Neural cell (in vitro differentiated cells): ENCODE results near the gene CROCC.

ENCODE experiments used
- EP300 ChIP-seq: fragments of 450-650 bp; conservative IDR thresholded peaks from 2 replicates; pipeline ENCODE4 v1.6.1; 2014; ENCODE audit warnings: antibody characterized with exemption, mild to moderate bottlenecking, moderate library complexity; ENCODE audit not compliant: poor library complexity, severe bottlenecking
- EZH2 ChIP-seq: fragments of 200-600, 300-800 bp; shearing (Covaris generic), sonication (generic); IDR thresholded peaks from 2 replicates; pipeline ENCODE4 v1.6.1; 2014; ENCODE audit warnings: antibody characterized with exemption, low read length, borderline replicate concordance, mild to moderate bottlenecking; ENCODE audit not compliant: insufficient read depth, poor library complexity, severe bottlenecking
- MXI1 ChIP-seq: fragments of 450-650 bp; conservative IDR thresholded peaks from 2 replicates; pipeline ENCODE4 v1.6.1; 2014; ENCODE audit warnings: antibody characterized with exemption, mild to moderate bottlenecking; ENCODE audit not compliant: poor library complexity, severe bottlenecking
- POLR2AphosphoS5 ChIP-seq: IDR thresholded peaks from 2 replicates; pipeline ENCODE4 v1.6.1; 2012
- RAD21 ChIP-seq: fragments of 450-650 bp; conservative IDR thresholded peaks from 2 replicates; pipeline ENCODE4 v1.6.1; 2014; ENCODE audit warnings: antibody characterized with exemption, mild to moderate bottlenecking, moderate library complexity
- SMC3 ChIP-seq: fragments of 450-650 bp; conservative IDR thresholded peaks from 2 replicates; pipeline ENCODE4 v1.6.1; 2014; ENCODE audit warnings: antibody characterized with exemption, mild to moderate bottlenecking, moderate library complexity; ENCODE audit not compliant: poor library complexity
- TAF1 ChIP-seq: IDR thresholded peaks from 2 replicates; pipeline ENCODE4 v1.6.1; 2012; ENCODE audit warnings: low read depth
- TF ChIP-seq, protein P1 (sequence below): fragments of 450-650 bp; IDR thresholded peaks from 2 replicates; pipeline ENCODE4 v1.5.1; 2014; ENCODE audit warnings: antibody characterized with exemption, mild to moderate bottlenecking, moderate library complexity; ENCODE audit not compliant: poor library complexity, severe bottlenecking
- TF ChIP-seq, protein P2 (sequence below): IDR thresholded peaks from 2 replicates; pipeline ENCODE4 v1.6.1; 2012; ENCODE audit warnings: borderline replicate concordance

- TF ChIP-seq, protein P1, sequence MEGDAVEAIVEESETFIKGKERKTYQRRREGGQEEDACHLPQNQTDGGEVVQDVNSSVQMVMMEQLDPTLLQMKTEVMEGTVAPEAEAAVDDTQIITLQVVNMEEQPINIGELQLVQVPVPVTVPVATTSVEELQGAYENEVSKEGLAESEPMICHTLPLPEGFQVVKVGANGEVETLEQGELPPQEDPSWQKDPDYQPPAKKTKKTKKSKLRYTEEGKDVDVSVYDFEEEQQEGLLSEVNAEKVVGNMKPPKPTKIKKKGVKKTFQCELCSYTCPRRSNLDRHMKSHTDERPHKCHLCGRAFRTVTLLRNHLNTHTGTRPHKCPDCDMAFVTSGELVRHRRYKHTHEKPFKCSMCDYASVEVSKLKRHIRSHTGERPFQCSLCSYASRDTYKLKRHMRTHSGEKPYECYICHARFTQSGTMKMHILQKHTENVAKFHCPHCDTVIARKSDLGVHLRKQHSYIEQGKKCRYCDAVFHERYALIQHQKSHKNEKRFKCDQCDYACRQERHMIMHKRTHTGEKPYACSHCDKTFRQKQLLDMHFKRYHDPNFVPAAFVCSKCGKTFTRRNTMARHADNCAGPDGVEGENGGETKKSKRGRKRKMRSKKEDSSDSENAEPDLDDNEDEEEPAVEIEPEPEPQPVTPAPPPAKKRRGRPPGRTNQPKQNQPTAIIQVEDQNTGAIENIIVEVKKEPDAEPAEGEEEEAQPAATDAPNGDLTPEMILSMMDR: no peak
- TF ChIP-seq EP300: no peak
- no peak for TF ChIP-seq SMC3
- TF ChIP-seq, protein P2, sequence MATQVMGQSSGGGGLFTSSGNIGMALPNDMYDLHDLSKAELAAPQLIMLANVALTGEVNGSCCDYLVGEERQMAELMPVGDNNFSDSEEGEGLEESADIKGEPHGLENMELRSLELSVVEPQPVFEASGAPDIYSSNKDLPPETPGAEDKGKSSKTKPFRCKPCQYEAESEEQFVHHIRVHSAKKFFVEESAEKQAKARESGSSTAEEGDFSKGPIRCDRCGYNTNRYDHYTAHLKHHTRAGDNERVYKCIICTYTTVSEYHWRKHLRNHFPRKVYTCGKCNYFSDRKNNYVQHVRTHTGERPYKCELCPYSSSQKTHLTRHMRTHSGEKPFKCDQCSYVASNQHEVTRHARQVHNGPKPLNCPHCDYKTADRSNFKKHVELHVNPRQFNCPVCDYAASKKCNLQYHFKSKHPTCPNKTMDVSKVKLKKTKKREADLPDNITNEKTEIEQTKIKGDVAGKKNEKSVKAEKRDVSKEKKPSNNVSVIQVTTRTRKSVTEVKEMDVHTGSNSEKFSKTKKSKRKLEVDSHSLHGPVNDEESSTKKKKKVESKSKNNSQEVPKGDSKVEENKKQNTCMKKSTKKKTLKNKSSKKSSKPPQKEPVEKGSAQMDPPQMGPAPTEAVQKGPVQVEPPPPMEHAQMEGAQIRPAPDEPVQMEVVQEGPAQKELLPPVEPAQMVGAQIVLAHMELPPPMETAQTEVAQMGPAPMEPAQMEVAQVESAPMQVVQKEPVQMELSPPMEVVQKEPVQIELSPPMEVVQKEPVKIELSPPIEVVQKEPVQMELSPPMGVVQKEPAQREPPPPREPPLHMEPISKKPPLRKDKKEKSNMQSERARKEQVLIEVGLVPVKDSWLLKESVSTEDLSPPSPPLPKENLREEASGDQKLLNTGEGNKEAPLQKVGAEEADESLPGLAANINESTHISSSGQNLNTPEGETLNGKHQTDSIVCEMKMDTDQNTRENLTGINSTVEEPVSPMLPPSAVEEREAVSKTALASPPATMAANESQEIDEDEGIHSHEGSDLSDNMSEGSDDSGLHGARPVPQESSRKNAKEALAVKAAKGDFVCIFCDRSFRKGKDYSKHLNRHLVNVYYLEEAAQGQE: no peak
- no peak for TF ChIP-seq RAD21
- no peak for TF ChIP-seq MXI1
- TF ChIP-seq POLR2AphosphoS5: no peak
- TF ChIP-seq EZH2: no peak
- TF ChIP-seq TAF1: no peak
Observed at GRCh38 chr1:16998589-16998988, 76.9 kb downstream of the CROCC start.
